Mesenchymal stem cell (in vitro differentiated cells and primary cell): ENCODE measurements around the gene CAPG.
"Not testable (repeated sequence)": the region's sequence is repeated elsewhere in the genome, so short reads cannot be mapped to it uniquely, and the experiment has no call there.

ENCODE experiments used
- DNase-seq: peaks from one replicate; pipeline ENCODE4 v3.0.0-alpha.2; 2013
- H2AFZ ChIP-seq: one replicate; pipeline ENCODE4 v1.6.1; 2013; ENCODE audit warnings: low read depth, mild to moderate bottlenecking, control low read depth, inconsistent platforms, low read length, moderate library complexity
- H2AK5ac ChIP-seq: 2 replicates; pipeline ENCODE4 v1.6.1; 2013; ENCODE audit warnings: low read length, moderate library complexity, mild to moderate bottlenecking, inconsistent platforms; ENCODE audit not compliant: severe bottlenecking
- H2BK120ac ChIP-seq: one replicate; pipeline ENCODE4 v1.6.1; 2013; ENCODE audit warnings: low read depth, mild to moderate bottlenecking, inconsistent platforms, low read length, moderate library complexity
- H2BK12ac ChIP-seq, 2 experiments: one replicate each; pipeline ENCODE4 v1.6.1; 2013; ENCODE audit warnings: inconsistent platforms in 2 of 2, low read length in 2 of 2, mild to moderate bottlenecking in 2 of 2, moderate library complexity in 2 of 2, control low read depth in 1 of 2
- H2BK15ac ChIP-seq: one replicate; pipeline ENCODE4 v1.6.1; 2013; ENCODE audit warnings: mild to moderate bottlenecking, low read depth, inconsistent platforms; ENCODE audit not compliant: poor library complexity, severe bottlenecking
- H2BK5ac ChIP-seq: 2 replicates; pipeline ENCODE4 v1.6.1; 2013; ENCODE audit warnings: low read depth, mild to moderate bottlenecking, low read length, control low read depth, inconsistent platforms; ENCODE audit not compliant: poor library complexity, severe bottlenecking
- H3K14ac ChIP-seq, 2 experiments: one replicate each; pipeline ENCODE4 v1.6.1; 2013; ENCODE audit warnings: inconsistent platforms in 2 of 2, low read length in 2 of 2, control low read depth in 1 of 2, mild to moderate bottlenecking in 1 of 2, moderate library complexity in 1 of 2
- H3K18ac ChIP-seq, 2 experiments: one replicate each; pipeline ENCODE4 v1.6.1; 2013; ENCODE audit warnings: inconsistent platforms in 2 of 2, low read length in 2 of 2, control low read depth in 1 of 2, low read depth in 1 of 2, mild to moderate bottlenecking in 1 of 2
- H3K23ac ChIP-seq, 2 experiments: one replicate each; pipeline ENCODE4 v1.6.1; 2013; ENCODE audit warnings: inconsistent platforms in 2 of 2, low read length in 2 of 2, mild to moderate bottlenecking in 2 of 2, moderate library complexity in 2 of 2, control low read depth in 1 of 2
- H3K27ac ChIP-seq: 2 replicates; pipeline ENCODE4 v1.5.1; 2013; ENCODE audit warnings: mild to moderate bottlenecking, moderate library complexity, low read length, control low read depth, inconsistent platforms; ENCODE audit not compliant: poor library complexity, severe bottlenecking
- H3K27me3 ChIP-seq, 2 experiments: 2 replicates each; pipeline versions ENCODE4 v1.6.1 to v1.7.0; 2013; ENCODE audit warnings: low read length in 2 of 2, mild to moderate bottlenecking in 2 of 2, moderate library complexity in 2 of 2, control low read depth in 1 of 2, inconsistent platforms in 1 of 2; ENCODE audit not compliant: control insufficient read depth in 1 of 2, insufficient read depth in 1 of 2
- H3K36me3 ChIP-seq, 2 experiments: 2 replicates each; pipeline versions ENCODE4 v1.6.1 to v1.7.0; 2013; ENCODE audit warnings: low read length in 2 of 2, control low read depth in 1 of 2, inconsistent platforms in 1 of 2, low read depth in 1 of 2, mild to moderate bottlenecking in 1 of 2; ENCODE audit not compliant: insufficient read depth in 2 of 2, control insufficient read depth in 1 of 2
- H3K4ac ChIP-seq, 2 experiments: one replicate each; pipeline ENCODE4 v1.6.1; 2013; ENCODE audit warnings: inconsistent platforms in 2 of 2, low read length in 2 of 2, mild to moderate bottlenecking in 2 of 2, moderate library complexity in 2 of 2, control low read depth in 1 of 2, low read depth in 1 of 2
- H3K4me1 ChIP-seq: 2 replicates; pipeline ENCODE4 v1.6.1; 2013; ENCODE audit warnings: low read depth, low read length, control low read depth; ENCODE audit not compliant: control insufficient read depth, insufficient read depth
- H3K4me2 ChIP-seq: 2 replicates; pipeline ENCODE4 v1.6.1; 2013; ENCODE audit warnings: low read length, mild to moderate bottlenecking, inconsistent platforms; ENCODE audit not compliant: poor library complexity, severe bottlenecking
- H3K4me3 ChIP-seq, 2 experiments: 2 replicates each; pipeline versions ENCODE4 v1.5.1 to v1.7.0; 2013; ENCODE audit warnings: low read length in 2 of 2, mild to moderate bottlenecking in 2 of 2, control low read depth in 1 of 2, low read depth in 1 of 2; ENCODE audit not compliant: insufficient read depth in 1 of 2
- H3K79me1 ChIP-seq: replicated peaks from 2 replicates; pipeline ENCODE4 v1.6.1; 2013; ENCODE audit warnings: mild to moderate bottlenecking, control low read depth, low read length, inconsistent platforms; ENCODE audit not compliant: poor library complexity, severe bottlenecking
- H3K9ac ChIP-seq: 2 replicates; pipeline ENCODE4 v1.7.0; 2013; ENCODE audit warnings: mild to moderate bottlenecking, low read length, moderate library complexity
- H3K9me3 ChIP-seq: 2 replicates; pipeline ENCODE4 v1.7.0; 2013; ENCODE audit warnings: mild to moderate bottlenecking, low read length; ENCODE audit not compliant: control insufficient read depth
- H4K8ac ChIP-seq: one replicate; pipeline ENCODE4 v1.6.1; 2013; ENCODE audit warnings: inconsistent platforms, mild to moderate bottlenecking, low read length, moderate library complexity
- H4K91ac ChIP-seq: one replicate; pipeline ENCODE4 v1.6.1; 2013; ENCODE audit warnings: mild to moderate bottlenecking, low read length, inconsistent platforms
- WGBS: methylation state at CpG from one replicate; pipeline ENCODE4 v1.1.7; 2013; ENCODE audit warnings: mixed read lengths; 5-methylcytosine and 5-hydroxymethylcytosine counted together

CAPG gene

DNA sequence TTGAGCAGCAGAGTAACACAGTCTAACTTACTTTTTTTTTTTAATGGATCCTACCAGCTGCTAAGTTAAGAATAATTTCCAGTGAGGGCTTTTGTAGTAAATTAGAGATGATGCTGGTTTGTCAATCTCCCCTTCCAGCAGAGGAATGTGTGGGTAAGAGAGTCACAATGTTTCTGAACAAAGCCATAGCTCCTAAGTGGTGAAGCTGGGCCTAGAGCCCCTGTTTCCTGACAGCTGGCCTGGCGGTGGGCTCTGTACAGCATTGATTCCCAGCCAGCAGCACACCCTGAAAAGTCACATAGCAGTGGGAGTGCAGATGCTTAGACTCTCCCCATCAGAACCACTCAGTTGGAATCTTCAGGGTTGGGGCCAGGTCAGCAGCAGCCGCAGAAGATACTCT is 24.4 kb downstream of the CAPG start:
- Histone ChIP-seq H3K4ac (no peak overlapping the region), H2BK5ac (no peak overlapping the region), H2BK12ac (no peak overlapping the region), H3K18ac (no peak overlapping the region), H3K27me3 (no peaks in the 10 kb centered on the region), H3K9ac (no peak overlapping the region), H2AFZ (no peak overlapping the region), H3K4me1 (no peaks in the 10 kb centered on the region), H3K79me1 (no peaks in the 10 kb centered on the region), H3K9me3 (no peaks in the 10 kb centered on the region), H3K4me2 (no peak overlapping the region), H2BK15ac (no peak overlapping the region), H3K23ac (no peak overlapping the region), H3K4me3 (no peak overlapping the region), H2AK5ac (no peak overlapping the region), H4K91ac (no peak overlapping the region), H2BK120ac (no peak overlapping the region), H3K27ac (no peak overlapping the region), H4K8ac (no peak overlapping the region), H3K36me3 (peaks cover 38 to 76% of the 10 kb centered on the region in 2 experiments), H3K14ac (no peak overlapping the region)
- DNase-seq: no peak
- WGBS: 98% methylated on average over 2 of the region's 2 CpGs

DNA sequence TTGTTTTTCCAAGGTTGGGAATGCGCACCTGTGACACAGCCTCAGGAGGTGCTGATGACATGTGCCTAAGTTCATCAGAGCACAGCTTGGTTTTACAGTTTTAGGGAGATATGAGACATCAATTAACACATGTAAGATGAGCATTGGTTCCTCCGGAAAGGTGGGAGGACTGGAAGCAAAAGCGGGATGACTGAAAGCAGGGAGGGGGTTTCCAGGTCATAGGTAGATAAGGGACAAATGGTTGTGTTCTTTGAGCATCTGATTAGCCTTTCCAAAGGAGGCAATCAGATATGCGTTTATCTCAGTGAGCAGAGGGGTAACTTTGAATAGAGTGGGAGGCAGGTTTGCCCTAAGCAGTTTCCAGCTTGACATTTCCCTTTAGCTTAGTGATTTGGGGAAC is 26.3 kb downstream of the CAPG start:
- 64% methylated on average over 4 of the region's 4 CpGs for WGBS
- no peaks in the 10 kb centered on the region for H3K79me1 ChIP-seq
- H3K9ac ChIP-seq: no peak overlapping the region
- H2AFZ ChIP-seq: no peak overlapping the region
- H3K4ac ChIP-seq: no peak overlapping the region
- H3K23ac ChIP-seq: no peak overlapping the region
- H3K4me1 ChIP-seq: no peaks in the 10 kb centered on the region
- no peak overlapping the region for H2BK12ac ChIP-seq
- no peak overlapping the region for H3K4me2 ChIP-seq
- H4K8ac ChIP-seq: no peak overlapping the region
- H2BK15ac ChIP-seq: no peak overlapping the region
- no peak overlapping the region for H2BK5ac ChIP-seq
- H3K14ac ChIP-seq: no peak overlapping the region
- H2AK5ac ChIP-seq: no peak overlapping the region
- H2BK120ac ChIP-seq: no peak overlapping the region
- no peak overlapping the region for H3K4me3 ChIP-seq
- peaks cover 8% of the 10 kb centered on the region for H3K9me3 ChIP-seq
- H4K91ac ChIP-seq: no peak overlapping the region
- H3K18ac ChIP-seq: no peak overlapping the region
- H3K36me3 ChIP-seq: peaks cover 26 to 74% of the 10 kb centered on the region in 2 experiments
- no peak for DNase-seq
- H3K27ac ChIP-seq: no peak overlapping the region
- H3K27me3 ChIP-seq: no peaks in the 10 kb centered on the region

DNA sequence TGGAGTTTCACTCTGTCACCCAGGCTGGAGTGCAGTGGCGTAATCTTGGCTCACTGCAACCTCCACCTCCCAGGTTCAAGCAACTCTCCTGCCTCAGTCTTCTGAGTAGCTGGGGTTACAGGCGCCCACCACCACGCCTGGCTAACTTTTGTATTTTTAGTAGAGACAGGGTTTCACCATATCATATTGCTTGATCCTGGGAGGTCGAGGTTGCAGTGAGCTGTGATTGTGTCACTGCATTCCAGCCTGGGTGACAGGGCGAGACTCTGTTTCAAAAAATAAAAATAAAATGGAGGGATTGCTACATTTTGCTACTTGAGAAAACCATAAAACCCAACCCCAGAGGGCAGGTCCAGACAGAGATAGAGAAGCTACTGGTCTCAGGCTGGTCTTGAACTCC is 27.0 kb downstream of the CAPG start:
- not testable (repeated sequence) for H3K23ac ChIP-seq, H3K14ac ChIP-seq, H2BK12ac ChIP-seq, H3K79me1 ChIP-seq, H3K18ac ChIP-seq, H3K4ac ChIP-seq, H3K27ac ChIP-seq, H2AFZ ChIP-seq, H3K4me3 ChIP-seq, H2BK120ac ChIP-seq, H3K4me1 ChIP-seq, H4K8ac ChIP-seq, H2BK5ac ChIP-seq, H4K91ac ChIP-seq, H3K9me3 ChIP-seq, H2AK5ac ChIP-seq, H3K9ac ChIP-seq, DNase-seq, H3K27me3 ChIP-seq, H2BK15ac ChIP-seq, H3K4me2 ChIP-seq
- WGBS: 97% methylated on average over 3 of the region's 5 CpGs
- H3K36me3 ChIP-seq: peaks cover 26 to 74% of the 10 kb centered on the region in 2 experiments

DNA sequence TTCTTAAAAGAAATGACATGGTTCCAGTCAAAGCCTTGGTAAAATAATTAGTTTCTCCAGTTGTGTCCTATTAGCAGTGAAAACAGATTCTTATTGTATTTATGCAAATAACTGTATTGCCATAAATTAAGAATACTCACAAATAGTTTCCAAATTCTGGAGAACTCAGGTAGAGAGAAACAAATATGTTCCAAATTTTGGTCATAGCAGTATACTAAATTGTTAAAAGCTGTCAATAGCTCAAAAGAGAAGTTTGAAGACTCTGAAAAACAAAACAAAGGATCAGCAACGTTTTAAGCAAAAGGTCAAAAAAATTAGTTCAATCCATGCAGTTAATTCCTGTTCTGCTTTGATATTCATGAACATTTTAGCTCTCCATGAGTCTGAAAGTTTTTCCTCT is 30.1 kb downstream of the CAPG start:
- Histone ChIP-seq H2BK12ac (no peak overlapping the region), H3K27ac (no peak overlapping the region), H2AK5ac (no peak overlapping the region), H2BK120ac (no peak overlapping the region), H3K27me3 (no peaks in the 10 kb centered on the region), H3K23ac (no peak overlapping the region), H3K18ac (no peak overlapping the region), H3K14ac (no peak overlapping the region), H3K9ac (no peak overlapping the region), H4K91ac (no peak overlapping the region), H3K4me1 (no peaks in the 10 kb centered on the region), H4K8ac (no peak overlapping the region), H2AFZ (no peak overlapping the region), H3K36me3 (peaks cover 23 to 60% of the 10 kb centered on the region in 2 experiments), H3K9me3 (peaks cover 8% of the 10 kb centered on the region), H2BK5ac (no peak overlapping the region), H3K4me2 (no peak overlapping the region), H3K79me1 (no peaks in the 10 kb centered on the region), H3K4ac (no peak overlapping the region), H2BK15ac (no peak overlapping the region), H3K4me3 (no peak overlapping the region)
- no peak for DNase-seq
- 100% methylated on average over 1 of the region's 1 CpG for WGBS
